AG09309 (cell line): ENCODE results near the gene LPAR3.

ENCODE experiments used
- DNase-seq: peaks from one replicate; pipeline ENCODE4 v3.0.0-alpha.2; 2010; ENCODE audit warnings: low read depth
- H3K4me3 ChIP-seq: 2 replicates; pipeline ENCODE4 v1.5.1; 2011; ENCODE audit warnings: mild to moderate bottlenecking, low read depth, low read length, moderate library complexity; ENCODE audit not compliant: control insufficient read depth
- CTCF ChIP-seq: IDR thresholded peaks from 2 replicates; pipeline ENCODE4 v1.5.1; 2011; ENCODE audit warnings: mild to moderate bottlenecking, low read depth, low read length, inconsistent platforms; ENCODE audit not compliant: insufficient read depth, control insufficient read depth; ENCODE audit errors: missing control alignments

LPAR3 gene

GRCh38 chr1:84887261-84887934, 5.6 kb downstream of the LPAR3 start:
- TF ChIP-seq CTCF = no peak
- DNase-seq = peak; percentile 32
- H3K4me3 ChIP-seq = no peak overlapping the region

DNA sequence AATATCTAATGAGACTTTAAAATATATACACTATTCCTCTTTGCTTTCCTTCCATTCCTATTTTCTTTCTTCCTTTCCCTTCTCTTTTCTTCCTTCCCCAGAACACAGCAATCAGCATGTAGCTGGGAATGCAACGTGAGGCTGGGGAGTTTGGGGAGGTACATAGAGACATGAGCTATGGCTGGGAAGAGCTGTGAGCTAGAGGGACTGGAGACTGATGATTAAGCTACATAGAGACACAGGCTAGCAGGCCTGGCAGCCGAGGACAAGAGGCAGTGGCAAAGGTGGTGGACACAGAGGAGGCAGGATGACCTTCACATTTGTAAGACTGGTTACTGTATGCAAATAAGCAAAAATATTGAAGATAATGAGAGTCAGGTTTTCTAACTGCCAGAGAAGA, 7.5 kb downstream of the LPAR3 start:
- H3K4me3 ChIP-seq = no peak overlapping the region
- no peak for TF ChIP-seq CTCF
- DNase-seq = no peak

GRCh38 chr1:84884671-84885389, 8.2 kb downstream of the LPAR3 start:
- no peak for TF ChIP-seq CTCF
- DNase-seq = no peak

DNA sequence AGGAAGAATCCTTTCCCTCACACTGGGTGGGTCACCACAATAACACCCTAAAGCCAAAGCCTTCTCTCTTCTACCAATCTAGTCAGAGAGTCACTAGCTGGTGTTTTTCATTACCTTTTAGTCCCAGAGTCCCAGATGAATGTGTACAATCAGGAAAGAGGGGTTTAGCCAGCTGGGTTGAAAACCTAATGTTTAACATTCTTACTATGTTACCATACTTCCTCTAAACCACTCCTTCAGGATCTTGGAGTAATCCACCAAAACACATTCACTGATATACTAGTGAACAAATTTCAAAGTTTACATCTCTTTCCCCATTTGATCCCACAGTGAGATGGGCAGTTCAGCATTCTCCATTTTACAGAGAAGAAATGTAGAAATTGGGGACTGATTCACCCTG, 9.7 kb downstream of the LPAR3 start:
- no peak overlapping the region for H3K4me3 ChIP-seq
- no peak for DNase-seq
- no peak for TF ChIP-seq CTCF

More at GRCh38 chr1:84884671-84885389, 8.2 kb downstream of the LPAR3 start:
- no peak overlapping the region for H3K4me3 ChIP-seq

GRCh38 chr1:84877592-84877991, 15.4 kb downstream of the LPAR3 start:
- no peak for TF ChIP-seq CTCF
- H3K4me3 ChIP-seq = no peak overlapping the region
- DNase-seq = no peak

- no peak for DNase-seq
- no peak overlapping the region for H3K4me3 ChIP-seq
- no peak for TF ChIP-seq CTCF
These were observed 16.7 kb downstream of the LPAR3 start for GRCh38 chr1:84876353-84876752.
